ENCODE data around the gene FOXN1. TPM values are rescaled to one million over a fixed set of nuclear protein-coding genes. Genes with fewer than 3 reads are reported as not detected.

FOXN1 gene
- total and polyA plus RNA-seq, 2 donors (not counting 1 experiment from before 2014, with no cell fraction given) = not detected

- no peak for DNase-seq (ENCODE audit: low read depth in 2 of 2)
- no peaks in the 10 kb centered on the region for H3K9me3 ChIP-seq (ENCODE audit: control insufficient read depth, insufficient read depth, low read depth, low read length)
- TF ChIP-seq EZH2 (IDR thresholded peaks at IDR 0.05; ENCODE audit: low read length, missing control alignments) (no peak), CTCF (conservative IDR thresholded peaks at IDR 0.05 in 1 of 2, IDR thresholded peaks at IDR 0.05 in 1 of 2; ENCODE audit: low read depth in 1 of 2, low read length in 2 of 2) (no peak)
- H3K36me3 ChIP-seq (ENCODE audit: control insufficient read depth, insufficient read depth, low read length) = peaks cover 12% of the 10 kb centered on the region
- peaks cover 4% of the 10 kb centered on the region for H3K4me1 ChIP-seq (ENCODE audit: control insufficient read depth, extremely low read depth, insufficient read depth, low read length)
- no peak overlapping the region for H3K4me2 ChIP-seq (ENCODE audit: extremely low read depth, insufficient read depth, low read length)
- no peak overlapping the region for H3K4me3 ChIP-seq (replicated peaks in 1 of 4; ENCODE audit: control extremely low read depth in 1 of 4, insufficient read depth in 1 of 4, low read depth in 3 of 4, low read length in 4 of 4)
- no peak overlapping the region for H2AFZ ChIP-seq (ENCODE audit: low read length)
- H4K20me1 ChIP-seq (ENCODE audit: control insufficient read depth, extremely low read depth, insufficient read depth, low read length) = no peaks in the 10 kb centered on the region
- no peak overlapping the region for H3K9ac ChIP-seq (ENCODE audit: insufficient read depth, low read length)
- H3K79me2 ChIP-seq (ENCODE audit: control insufficient read depth, insufficient read depth, low read length) = no peaks in the 10 kb centered on the region
- H3K27ac ChIP-seq (ENCODE audit: insufficient read depth, low read length) = peak overlapping the region; percentile 25
- no peaks in the 10 kb centered on the region for H3K27me3 ChIP-seq (ENCODE audit: control insufficient read depth, insufficient read depth, low read length)
Measured at GRCh38 chr17:28577466-28577824, 71.3 kb downstream of the FOXN1 start.

- peaks cover 11% of the 10 kb centered on the region for H3K36me3 ChIP-seq (ENCODE audit: control insufficient read depth, insufficient read depth, low read length)
- no peak for DNase-seq (ENCODE audit: low read depth in 2 of 2)
- H2AFZ ChIP-seq (ENCODE audit: low read length) = no peak overlapping the region
- H4K20me1 ChIP-seq (ENCODE audit: control insufficient read depth, extremely low read depth, insufficient read depth, low read length) = no peaks in the 10 kb centered on the region
- no peaks in the 10 kb centered on the region for H3K9me3 ChIP-seq (ENCODE audit: control insufficient read depth, insufficient read depth, low read depth, low read length)
- TF ChIP-seq EZH2 (IDR thresholded peaks at IDR 0.05; ENCODE audit: low read length, missing control alignments) (no peak), CTCF (conservative IDR thresholded peaks at IDR 0.05 in 1 of 2, IDR thresholded peaks at IDR 0.05 in 1 of 2; ENCODE audit: low read depth in 1 of 2, low read length in 2 of 2) (no peak)
- no peak overlapping the region for H3K4me3 ChIP-seq (replicated peaks in 1 of 4; ENCODE audit: control extremely low read depth in 1 of 4, insufficient read depth in 1 of 4, low read depth in 3 of 4, low read length in 4 of 4)
- H3K4me2 ChIP-seq (ENCODE audit: extremely low read depth, insufficient read depth, low read length) = no peak overlapping the region
- peaks cover 4% of the 10 kb centered on the region for H3K4me1 ChIP-seq (ENCODE audit: control insufficient read depth, extremely low read depth, insufficient read depth, low read length)
- no peaks in the 10 kb centered on the region for H3K27me3 ChIP-seq (ENCODE audit: control insufficient read depth, insufficient read depth, low read length)
- no peaks in the 10 kb centered on the region for H3K79me2 ChIP-seq (ENCODE audit: control insufficient read depth, insufficient read depth, low read length)
- H3K9ac ChIP-seq (ENCODE audit: insufficient read depth, low read length) = no peak overlapping the region
- H3K27ac ChIP-seq (ENCODE audit: insufficient read depth, low read length) = no peak overlapping the region
Measured at GRCh38 chr17:28578246-28579195, 72.4 kb downstream of the FOXN1 start.

GRCh38 chr17:28579526-28579925, 73.4 kb downstream of the FOXN1 start:
- Histone ChIP-seq H3K4me3 (replicated peaks in 1 of 4; ENCODE audit: control extremely low read depth in 1 of 4, insufficient read depth in 1 of 4, low read depth in 3 of 4, low read length in 4 of 4) (no peak overlapping the region), H3K9me3 (ENCODE audit: control insufficient read depth, insufficient read depth, low read depth, low read length) (no peaks in the 10 kb centered on the region), H3K4me1 (ENCODE audit: control insufficient read depth, extremely low read depth, insufficient read depth, low read length) (peaks cover 4% of the 10 kb centered on the region), H4K20me1 (ENCODE audit: control insufficient read depth, extremely low read depth, insufficient read depth, low read length) (no peaks in the 10 kb centered on the region), H2AFZ (ENCODE audit: low read length) (no peak overlapping the region), H3K9ac (ENCODE audit: insufficient read depth, low read length) (no peak overlapping the region), H3K79me2 (ENCODE audit: control insufficient read depth, insufficient read depth, low read length) (no peaks in the 10 kb centered on the region), H3K4me2 (ENCODE audit: extremely low read depth, insufficient read depth, low read length) (no peak overlapping the region), H3K36me3 (ENCODE audit: control insufficient read depth, insufficient read depth, low read length) (peaks cover 17% of the 10 kb centered on the region), H3K27ac (ENCODE audit: insufficient read depth, low read length) (no peak overlapping the region), H3K27me3 (ENCODE audit: control insufficient read depth, insufficient read depth, low read length) (no peaks in the 10 kb centered on the region)
- no peak for TF ChIP-seq CTCF (conservative IDR thresholded peaks at IDR 0.05 in 1 of 2, IDR thresholded peaks at IDR 0.05 in 1 of 2; ENCODE audit: low read depth in 1 of 2, low read length in 2 of 2)
- TF ChIP-seq EZH2 (IDR thresholded peaks at IDR 0.05; ENCODE audit: low read length, missing control alignments) = no peak
- no peak for DNase-seq (ENCODE audit: low read depth in 2 of 2)

Measured in fibroblast of lung (primary cell).